DND-41 (cell line): ENCODE measurements around the gene MAST4.

Source experiments
- ATAC-seq: fragments of 200-7000 bp; cut with Tn5 transposase; 3 replicates; pipeline ENCODE4 v1.9.1; 2021; ENCODE audit warnings: low read depth; ENCODE audit not compliant: insufficient read depth
- DNase-seq: peaks from one replicate; pipeline ENCODE4 v3.0.0-alpha.2; 2020
- H2AFZ ChIP-seq: 2 replicates; pipeline ENCODE4 v1.6.0; 2012; ENCODE audit warnings: low read depth, low read length
- H3K27ac ChIP-seq: 2 replicates; pipeline ENCODE4 v1.5.1; 2012; ENCODE audit warnings: low read length, inconsistent platforms
- H3K27me3 ChIP-seq: fragments of 200-600 bp; sonication (generic); 2 replicates; pipeline ENCODE4 v1.6.0; 2012; ENCODE audit warnings: low read length, mild to moderate bottlenecking, inconsistent platforms; ENCODE audit not compliant: insufficient read depth, poor library complexity
- H3K36me3 ChIP-seq: 2 replicates; pipeline ENCODE4 v1.5.1; 2012; ENCODE audit warnings: low read length, inconsistent platforms; ENCODE audit not compliant: insufficient read depth
- H3K4me1 ChIP-seq: 2 replicates; pipeline ENCODE4 v1.5.1; 2012; ENCODE audit warnings: mild to moderate bottlenecking, low read length; ENCODE audit not compliant: insufficient read depth
- H3K4me2 ChIP-seq: 2 replicates; pipeline ENCODE4 v1.6.0; 2012; ENCODE audit warnings: mild to moderate bottlenecking, moderate library complexity, low read length, inconsistent platforms; ENCODE audit not compliant: insufficient read depth
- H3K4me3 ChIP-seq, 2 experiments: fragments of 200-600 bp in 1 of 2; shearing (Covaris generic) in 1 of 2; 2 replicates each; pipeline ENCODE4 v1.5.1; 2012 to 2016; ENCODE audit warnings: inconsistent platforms in 2 of 2, low read length in 2 of 2, mild to moderate bottlenecking in 2 of 2, low read depth in 1 of 2, moderate library complexity in 1 of 2
- H3K79me2 ChIP-seq: 2 replicates; pipeline ENCODE4 v1.6.0; 2012; ENCODE audit warnings: low read length, inconsistent platforms; ENCODE audit not compliant: insufficient read depth
- H3K9ac ChIP-seq: 2 replicates; pipeline ENCODE4 v1.6.0; 2012; ENCODE audit warnings: low read depth, mild to moderate bottlenecking, inconsistent platforms, low read length, moderate library complexity
- H3K9me3 ChIP-seq: 2 replicates; pipeline ENCODE4 v1.5.1; 2012; ENCODE audit warnings: low read length, moderate library complexity, mild to moderate bottlenecking, inconsistent platforms; ENCODE audit not compliant: insufficient read depth, severe bottlenecking
- H4K20me1 ChIP-seq: 2 replicates; pipeline ENCODE4 v1.6.0; 2012; ENCODE audit warnings: low read length; ENCODE audit not compliant: insufficient read depth
- CTCF ChIP-seq: IDR thresholded peaks from 2 replicates; pipeline ENCODE4 v1.5.1; 2012; ENCODE audit warnings: borderline replicate concordance, low read length, moderate library complexity, mild to moderate bottlenecking; ENCODE audit not compliant: poor library complexity, severe bottlenecking; ENCODE audit errors: extremely low read depth
- EZH2 ChIP-seq: IDR thresholded peaks from 3 replicates; pipeline ENCODE4 v1.6.1; 2012; ENCODE audit warnings: borderline replicate concordance, low read depth, mild to moderate bottlenecking, moderate library complexity, low read length, inconsistent platforms; ENCODE audit not compliant: severe bottlenecking

The MAST4 gene

GRCh38 chr5:66896171-66896570 lies 300.0 kb downstream of the MAST4 start:
- Histone ChIP-seq H3K9me3 (no peaks in the 10 kb centered on the region), H3K4me1 (no peaks in the 10 kb centered on the region), H3K79me2 (no peaks in the 10 kb centered on the region), H3K27ac (no peak overlapping the region), H4K20me1 (no peaks in the 10 kb centered on the region; the same call in 1 of the 2 replicates), H3K4me3 (no peak overlapping the region), H3K9ac (no peak overlapping the region), H3K36me3 (no peaks in the 10 kb centered on the region), H3K4me2 (no peak overlapping the region), H3K27me3 (no peaks in the 10 kb centered on the region), H2AFZ (no peak overlapping the region)
- TF ChIP-seq EZH2 (no peak), CTCF (no peak)
- no peak for ATAC-seq
- no peak for DNase-seq

- no peak for TF ChIP-seq EZH2
- TF ChIP-seq CTCF = no peak
- ATAC-seq = no peak
- no peak overlapping the region for H3K4me2 ChIP-seq
Observed at GRCh38 chr5:66897356-66897755, 301.2 kb downstream of the MAST4 start.

GRCh38 chr5:66898241-66898995 lies 302.2 kb downstream of the MAST4 start:
- Histone ChIP-seq H3K4me1 (no peaks in the 10 kb centered on the region), H3K27ac (no peak overlapping the region), H3K36me3 (no peaks in the 10 kb centered on the region), H3K79me2 (no peaks in the 10 kb centered on the region), H3K4me3 (no peak overlapping the region), H3K9me3 (no peaks in the 10 kb centered on the region), H3K9ac (no peak overlapping the region), H2AFZ (no peak overlapping the region), H4K20me1 (no peaks in the 10 kb centered on the region; the same call in 1 of the 2 replicates), H3K27me3 (no peaks in the 10 kb centered on the region), H3K4me2 (no peak overlapping the region)
- TF ChIP-seq CTCF (no peak), EZH2 (no peak)
- no peak for DNase-seq
- ATAC-seq = no peak

More at GRCh38 chr5:66897356-66897755, 301.2 kb downstream of the MAST4 start:
- Histone ChIP-seq H3K27me3 (no peaks in the 10 kb centered on the region), H3K4me1 (no peaks in the 10 kb centered on the region), H2AFZ (no peak overlapping the region), H4K20me1 (no peaks in the 10 kb centered on the region; the same call in 1 of the 2 replicates), H3K27ac (no peak overlapping the region), H3K9ac (no peak overlapping the region), H3K9me3 (no peaks in the 10 kb centered on the region), H3K36me3 (no peaks in the 10 kb centered on the region), H3K79me2 (no peaks in the 10 kb centered on the region), H3K4me3 (no peak overlapping the region)
- DNase-seq = no peak
